Islet of Langerhans (tissue), 1 donor: Measurements from ENCODE around the gene SERBP1.
"Not testable (repeated sequence)": the region's sequence is repeated elsewhere in the genome, so short reads cannot be mapped to it uniquely, and the experiment has no call there.

ENCODE experiments used
- FAIRE-seq: peaks from one replicate; lab custom pipeline; 2011; peaks lifted over from hg19 to GRCh38; lab: Jason Lieb, UNC

Gene SERBP1

GRCh38 chr1:67430358-67431155, at the start of gene SERBP1:
TSS of gene SERBP1 (minus strand) at chr1:67430402. CDS start at chr1:67430300, 102 bp downstream.
- FAIRE-seq, result no peak

- FAIRE-seq, result peak; percentile 41
Measured at GRCh38 chr1:67479146-67479891, 49.1 kb upstream of the SERBP1 start.

- FAIRE-seq, result no peak
Measured at GRCh38 chr1:67476906-67477305, 46.7 kb upstream of the SERBP1 start.

GRCh38 chr1:67476006-67476482, 45.8 kb upstream of the SERBP1 start:
- peak; percentile 33 for FAIRE-seq

- FAIRE-seq, result no peak
Measured at GRCh38 chr1:67472056-67472455, 41.9 kb upstream of the SERBP1 start.

GRCh38 chr1:67469431-67469830, 39.2 kb upstream of the SERBP1 start:
- no peak for FAIRE-seq

GRCh38 chr1:67468066-67468718, 38.0 kb upstream of the SERBP1 start:
- no peak for FAIRE-seq

- no peak for FAIRE-seq
Measured at GRCh38 chr1:67465375-67465774, 35.2 kb upstream of the SERBP1 start.

GRCh38 chr1:67464746-67465145, 34.5 kb upstream of the SERBP1 start:
- FAIRE-seq, result no peak

GRCh38 chr1:67464058-67464457, 33.9 kb upstream of the SERBP1 start:
- no peak for FAIRE-seq

GRCh38 chr1:67463298-67463955, 33.2 kb upstream of the SERBP1 start:
- FAIRE-seq, result no peak

- FAIRE-seq, result no peak
Measured at GRCh38 chr1:67460676-67461500, 30.7 kb upstream of the SERBP1 start.

GRCh38 chr1:67459068-67459467, 28.9 kb upstream of the SERBP1 start:
- FAIRE-seq, result peak; percentile 94

GRCh38 chr1:67458663-67459062, 28.5 kb upstream of the SERBP1 start:
- FAIRE-seq, result no peak

- no peak for FAIRE-seq
Measured at GRCh38 chr1:67457247-67457646, 27.0 kb upstream of the SERBP1 start.

GRCh38 chr1:67451815-67452214, 21.6 kb upstream of the SERBP1 start:
- FAIRE-seq, result no peak

GRCh38 chr1:67451356-67451755, 21.2 kb upstream of the SERBP1 start:
- FAIRE-seq, result no peak

GRCh38 chr1:67446893-67447292, 16.7 kb upstream of the SERBP1 start:
- no peak for FAIRE-seq

- FAIRE-seq, result not testable (repeated sequence)
Measured at GRCh38 chr1:67446014-67446413, 15.8 kb upstream of the SERBP1 start.

- no peak for FAIRE-seq
Measured at GRCh38 chr1:67441739-67442281, 11.6 kb upstream of the SERBP1 start.

GRCh38 chr1:67441183-67441582, 11.0 kb upstream of the SERBP1 start:
- no peak for FAIRE-seq
